Large intestine (tissue), 3 donors: Measurements from ENCODE around the gene ADGRV1. TPM values are rescaled to one million over a fixed set of nuclear protein-coding genes. Genes with fewer than 3 reads are reported as not detected.

Experiments
- DNase-seq, 2 donors: peaks; one replicate each; pipeline versions ENCODE4 v3.0.0 to v3.0.0-alpha.2; 2013
- H3K27ac ChIP-seq: one replicate; pipeline ENCODE4 v1.5.1; 2013; ENCODE audit warnings: low read length
- H3K27me3 ChIP-seq: 2 replicates; pipeline ENCODE4 v1.6.1; 2013; ENCODE audit warnings: low read length; ENCODE audit not compliant: control insufficient read depth, insufficient read depth
- H3K36me3 ChIP-seq: 2 replicates; pipeline ENCODE4 v1.6.1; 2013; ENCODE audit warnings: low read length; ENCODE audit not compliant: control insufficient read depth, insufficient read depth
- H3K4me1 ChIP-seq: one replicate; pipeline ENCODE4 v1.6.1; 2013; ENCODE audit warnings: low read length; ENCODE audit not compliant: control insufficient read depth, insufficient read depth
- H3K4me3 ChIP-seq: one replicate; pipeline ENCODE4 v1.5.1; 2013; ENCODE audit warnings: low read length
- H3K9me3 ChIP-seq: one replicate; pipeline ENCODE4 v1.6.1; 2013; ENCODE audit warnings: mild to moderate bottlenecking, low read depth, low read length, moderate library complexity; ENCODE audit not compliant: control insufficient read depth
- WGBS: methylation state at CpG from one replicate; pipeline ENCODE4 v1.1.5; 2013; ENCODE audit warnings: low lambda C conversion rate; ENCODE audit not compliant: insufficient coverage; 5-methylcytosine and 5-hydroxymethylcytosine counted together
- polyA plus RNA-seq: library from polyadenylated mRNA; unstranded; fragments of 120-200 nt; gene quantifications from one replicate; pipeline ENCODE4 v1.2.1, GENCODE V29; 2013

ADGRV1 gene
- polyA plus RNA-seq, 1 donor = 3.0 TPM

DNA sequence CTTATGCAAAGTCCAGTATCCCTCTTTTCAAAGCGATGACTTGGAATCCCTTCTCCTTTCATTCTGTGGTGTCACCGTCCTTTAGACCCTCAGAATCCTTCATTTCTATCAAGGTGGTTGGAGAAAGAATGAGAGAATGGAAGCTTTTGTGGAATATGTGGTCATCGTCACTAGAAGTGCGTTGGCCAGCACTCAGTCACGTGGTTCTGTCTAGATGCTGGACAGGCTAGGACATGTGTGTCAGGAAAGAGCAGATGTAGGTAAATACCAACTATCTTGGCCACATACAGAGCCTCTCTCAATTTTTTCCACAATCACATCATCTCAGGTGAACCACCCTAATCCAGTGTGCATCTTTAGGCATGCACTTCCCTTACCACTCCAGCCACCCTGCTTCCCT, 618.5 kb downstream of the ADGRV1 start:
- Histone ChIP-seq H3K4me1 (no peaks in the 10 kb centered on the region), H3K4me3 (no peak overlapping the region), H3K36me3 (no peaks in the 10 kb centered on the region), H3K9me3 (no peaks in the 10 kb centered on the region), H3K27ac (no peak overlapping the region), H3K27me3 (no peaks in the 10 kb centered on the region)
- no CpG with 5 or more reads among the region's 5 CpGs for WGBS
- no peak for DNase-seq

DNA sequence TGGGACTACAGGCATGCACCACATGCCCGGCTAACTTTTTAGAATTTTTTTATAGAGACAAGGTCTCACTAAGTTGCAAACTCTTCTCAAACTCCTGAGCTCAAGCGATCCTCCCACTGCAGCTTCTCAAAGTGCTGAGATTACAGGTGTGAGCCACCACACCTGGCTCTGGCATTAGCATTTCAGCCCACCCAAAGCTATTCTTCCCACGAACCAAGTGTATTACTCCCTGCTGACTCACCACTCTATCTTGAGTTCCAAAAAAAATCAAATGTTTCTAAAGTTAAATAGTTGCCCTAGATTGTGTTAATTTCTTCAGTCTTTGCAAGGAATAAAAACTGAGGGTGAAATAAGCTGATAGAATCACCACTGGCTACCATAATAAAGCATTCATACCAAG, 619.0 kb downstream of the ADGRV1 start:
- Histone ChIP-seq H3K4me1 (no peaks in the 10 kb centered on the region), H3K27me3 (no peaks in the 10 kb centered on the region), H3K9me3 (no peaks in the 10 kb centered on the region), H3K36me3 (no peaks in the 10 kb centered on the region), H3K27ac (no peak overlapping the region), H3K4me3 (no peak overlapping the region)
- DNase-seq = no peak
- WGBS = no CpG with 5 or more reads among the region's 3 CpGs

DNA sequence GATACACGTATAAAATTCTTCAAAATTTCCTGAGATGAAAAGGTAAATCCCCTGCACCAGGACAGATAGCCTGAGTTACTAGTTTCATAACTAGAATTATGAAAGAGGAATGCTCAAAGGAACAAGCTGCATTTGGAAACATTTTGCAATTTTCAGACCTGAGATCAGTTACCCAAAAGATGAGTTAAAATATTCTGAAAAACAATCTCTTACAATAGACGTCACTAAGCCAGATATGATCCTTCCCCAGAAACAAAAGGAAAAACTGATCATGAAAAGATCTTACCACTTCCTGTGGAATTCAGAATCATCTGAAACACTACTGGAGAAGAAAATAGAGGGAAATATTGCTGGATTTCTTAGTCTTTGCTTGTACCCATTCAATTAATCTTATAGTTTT, 619.9 kb downstream of the ADGRV1 start:
- no peak overlapping the region for H3K27ac ChIP-seq
- WGBS = 100% methylated on average over 1 of the region's 2 CpGs

DNA sequence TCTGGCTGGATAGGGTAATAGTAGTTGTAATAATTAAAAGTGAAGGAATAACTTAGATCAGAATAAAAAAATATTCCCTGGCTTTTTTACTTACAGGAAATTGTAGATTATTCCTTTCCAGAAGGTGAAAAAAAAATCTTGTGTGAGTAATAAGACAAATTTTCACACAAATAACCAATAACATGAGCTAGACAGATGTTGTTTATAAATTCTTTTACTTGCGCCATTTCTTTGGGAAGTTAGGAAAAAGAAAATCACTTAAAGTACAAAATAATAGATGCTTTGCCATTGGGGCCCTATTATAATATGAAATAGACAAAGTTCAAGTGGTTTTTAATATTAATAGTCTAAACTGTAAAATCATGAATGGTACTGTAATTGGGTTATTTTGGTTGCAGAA, 620.4 kb downstream of the ADGRV1 start:
- no peak overlapping the region for H3K27ac ChIP-seq
- H3K36me3 ChIP-seq = no peaks in the 10 kb centered on the region
- no peaks in the 10 kb centered on the region for H3K9me3 ChIP-seq
- H3K4me1 ChIP-seq = no peaks in the 10 kb centered on the region
- no peaks in the 10 kb centered on the region for H3K27me3 ChIP-seq
- no peak for DNase-seq
- WGBS = 89% methylated on average over 1 of the region's 1 CpG
- no peak overlapping the region for H3K4me3 ChIP-seq

More for the DNA sequence above, 619.9 kb downstream of the ADGRV1 start:
- Histone ChIP-seq H3K4me3 (no peak overlapping the region), H3K9me3 (no peaks in the 10 kb centered on the region), H3K36me3 (no peaks in the 10 kb centered on the region), H3K27me3 (no peaks in the 10 kb centered on the region), H3K4me1 (no peaks in the 10 kb centered on the region)
- no peak for DNase-seq

DNA sequence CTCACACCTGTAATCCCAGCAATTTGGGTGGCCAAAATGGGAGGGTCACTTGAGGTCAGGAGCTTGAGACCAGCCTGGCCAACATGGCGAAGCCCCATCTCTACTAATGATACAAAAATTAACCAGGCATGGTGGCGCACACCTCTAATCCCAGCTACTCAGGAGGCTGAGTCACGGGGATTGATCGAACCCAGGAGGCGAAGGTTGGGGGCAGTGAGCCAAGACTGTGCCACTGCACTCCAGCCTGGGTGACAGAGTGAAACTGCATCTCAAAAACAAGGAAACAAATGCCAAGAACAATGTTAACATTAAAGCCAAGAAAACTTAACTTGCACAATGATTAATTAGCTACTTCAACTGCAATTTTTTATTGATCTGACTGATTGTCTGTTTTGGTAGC, 621.9 kb downstream of the ADGRV1 start:
- no peaks in the 10 kb centered on the region for H3K9me3 ChIP-seq
- H3K4me3 ChIP-seq = no peak overlapping the region
- H3K36me3 ChIP-seq = no peaks in the 10 kb centered on the region
- H3K27ac ChIP-seq = no peak overlapping the region
- no peaks in the 10 kb centered on the region for H3K4me1 ChIP-seq
- no peaks in the 10 kb centered on the region for H3K27me3 ChIP-seq
- no peak for DNase-seq
- WGBS = no CpG with 5 or more reads among the region's 5 CpGs

DNA sequence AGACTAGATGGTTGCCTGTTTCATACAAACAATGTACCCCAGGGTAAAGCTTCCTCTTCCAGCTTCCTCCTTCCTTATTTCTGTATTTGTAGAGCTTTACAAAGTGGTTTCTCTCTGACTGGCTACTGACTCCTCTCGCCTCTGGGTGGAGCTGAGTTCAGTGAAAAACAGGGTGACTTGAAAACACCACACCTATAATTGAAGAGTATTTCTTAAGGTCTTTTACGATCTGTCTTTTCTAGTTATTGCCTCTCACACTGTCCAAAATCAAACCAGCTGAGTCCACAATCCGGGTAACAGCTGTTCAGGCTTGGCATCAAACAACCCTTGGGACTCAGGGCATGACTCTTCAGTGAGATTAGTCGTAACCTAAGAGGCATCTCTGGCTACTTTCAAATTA, 624.2 kb downstream of the ADGRV1 start:
- H3K4me3 ChIP-seq = no peak overlapping the region
- H3K36me3 ChIP-seq = no peaks in the 10 kb centered on the region
- no peaks in the 10 kb centered on the region for H3K9me3 ChIP-seq
- no CpG with 5 or more reads among the region's 4 CpGs for WGBS
- no peaks in the 10 kb centered on the region for H3K27me3 ChIP-seq
- H3K4me1 ChIP-seq = no peaks in the 10 kb centered on the region
- peak in 1 of 2 donors; percentile 38 for DNase-seq
- no peak overlapping the region for H3K27ac ChIP-seq

DNA sequence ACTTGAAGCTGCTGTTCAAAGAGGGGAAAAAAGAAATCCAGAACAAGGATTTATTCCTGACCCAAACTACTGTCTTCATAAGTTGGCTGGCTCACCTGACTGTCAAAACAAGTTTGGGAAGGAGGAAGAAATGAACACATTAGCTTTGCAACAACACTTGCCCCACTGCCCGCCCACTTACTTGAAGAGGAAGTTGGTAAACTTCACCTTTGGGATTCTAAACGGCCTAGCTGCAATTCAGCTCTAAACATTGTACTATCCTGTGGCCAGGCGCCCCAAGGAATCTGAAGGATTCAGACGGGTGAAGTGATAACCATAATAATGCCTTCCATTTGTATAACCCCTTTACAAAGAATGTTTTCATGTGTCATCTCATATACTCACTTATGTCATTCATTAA, 625.1 kb downstream of the ADGRV1 start:
- H3K4me1 ChIP-seq = no peaks in the 10 kb centered on the region
- no peaks in the 10 kb centered on the region for H3K9me3 ChIP-seq
- H3K27ac ChIP-seq = no peak overlapping the region
- no peaks in the 10 kb centered on the region for H3K27me3 ChIP-seq
- DNase-seq = no peak
- no peak overlapping the region for H3K4me3 ChIP-seq
- H3K36me3 ChIP-seq = no peaks in the 10 kb centered on the region
- no CpG with 5 or more reads among the region's 4 CpGs for WGBS

DNA sequence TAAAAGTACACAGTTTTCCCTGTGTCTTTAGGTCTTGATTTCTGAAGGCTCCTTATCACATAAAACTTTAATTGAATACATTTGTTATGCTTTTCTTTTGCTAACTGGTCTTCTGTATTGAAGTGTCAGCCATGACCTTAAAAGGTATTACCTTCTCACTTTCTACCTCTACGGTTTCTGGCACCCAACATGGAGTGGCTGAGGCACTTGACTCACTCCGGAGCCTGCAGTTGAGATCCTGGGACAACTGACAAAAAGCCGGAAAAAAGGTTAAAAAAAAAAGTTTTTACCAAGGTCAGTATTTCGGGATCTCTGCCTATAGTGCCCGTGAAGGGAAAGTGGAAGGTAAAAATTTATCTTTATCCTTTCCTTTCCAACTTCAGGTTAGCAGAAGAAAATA, 627.5 kb downstream of the ADGRV1 start:
- 100% methylated on average over 2 of the region's 5 CpGs for whole genome bisulfite sequencing
- Histone ChIP-seq H3K9me3 (no peaks in the 10 kb centered on the region), H3K4me3 (no peak overlapping the region), H3K27me3 (no peaks in the 10 kb centered on the region), H3K36me3 (no peaks in the 10 kb centered on the region), H3K4me1 (peaks cover 7% of the 10 kb centered on the region), H3K27ac (no peak overlapping the region)
- DNase-seq = no peak

DNA sequence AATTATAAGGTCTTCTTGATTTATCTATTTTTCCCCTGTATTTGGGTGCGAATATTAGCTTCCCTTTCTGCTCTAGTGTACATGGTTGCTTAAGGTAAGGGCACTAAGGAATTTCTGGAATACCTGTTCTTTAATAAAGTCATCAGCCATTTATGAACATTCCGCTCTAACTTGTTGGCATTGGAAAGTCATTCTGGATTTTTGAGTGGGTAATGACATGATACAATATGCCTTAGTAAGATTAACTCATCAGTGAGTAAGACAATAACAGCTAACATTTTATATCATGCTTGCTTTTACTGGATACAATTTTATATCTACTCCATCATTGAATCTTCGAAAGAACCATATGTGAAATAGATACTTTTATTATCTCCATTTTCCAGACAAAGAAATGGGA, 628.4 kb downstream of the ADGRV1 start:
- Histone ChIP-seq H3K36me3 (no peaks in the 10 kb centered on the region), H3K4me3 (no peak overlapping the region), H3K4me1 (peaks cover 7% of the 10 kb centered on the region), H3K27ac (no peak overlapping the region), H3K27me3 (no peaks in the 10 kb centered on the region), H3K9me3 (no peaks in the 10 kb centered on the region)
- DNase-seq = no peak
- WGBS = 86% methylated on average over 1 of the region's 3 CpGs

DNA sequence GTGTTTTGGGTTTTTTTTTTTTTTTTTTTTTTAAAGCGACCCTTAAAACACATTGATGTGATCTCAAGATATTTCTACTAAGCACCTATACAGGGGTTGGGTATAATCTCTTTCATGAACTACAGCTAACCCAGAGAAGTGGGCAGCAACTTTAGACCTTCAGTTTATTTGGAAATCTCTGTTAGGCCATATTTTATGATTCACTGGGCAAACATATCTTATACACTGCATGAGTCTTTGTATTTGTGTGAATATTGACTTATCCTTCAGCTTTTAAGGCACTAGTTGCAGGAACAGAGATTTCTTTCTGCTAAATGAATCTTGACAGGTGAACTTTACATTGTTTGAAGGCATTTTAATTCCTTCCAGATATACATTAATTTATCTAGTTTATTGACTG, 630.2 kb downstream of the ADGRV1 start:
- Histone ChIP-seq H3K36me3 (no peaks in the 10 kb centered on the region), H3K9me3 (no peaks in the 10 kb centered on the region), H3K4me1 (peaks cover 12% of the 10 kb centered on the region), H3K27me3 (no peaks in the 10 kb centered on the region), H3K27ac (no peak overlapping the region), H3K4me3 (no peak overlapping the region)
- no peak for DNase-seq
- WGBS = no CpG with 5 or more reads among the region's 1 CpG

DNA sequence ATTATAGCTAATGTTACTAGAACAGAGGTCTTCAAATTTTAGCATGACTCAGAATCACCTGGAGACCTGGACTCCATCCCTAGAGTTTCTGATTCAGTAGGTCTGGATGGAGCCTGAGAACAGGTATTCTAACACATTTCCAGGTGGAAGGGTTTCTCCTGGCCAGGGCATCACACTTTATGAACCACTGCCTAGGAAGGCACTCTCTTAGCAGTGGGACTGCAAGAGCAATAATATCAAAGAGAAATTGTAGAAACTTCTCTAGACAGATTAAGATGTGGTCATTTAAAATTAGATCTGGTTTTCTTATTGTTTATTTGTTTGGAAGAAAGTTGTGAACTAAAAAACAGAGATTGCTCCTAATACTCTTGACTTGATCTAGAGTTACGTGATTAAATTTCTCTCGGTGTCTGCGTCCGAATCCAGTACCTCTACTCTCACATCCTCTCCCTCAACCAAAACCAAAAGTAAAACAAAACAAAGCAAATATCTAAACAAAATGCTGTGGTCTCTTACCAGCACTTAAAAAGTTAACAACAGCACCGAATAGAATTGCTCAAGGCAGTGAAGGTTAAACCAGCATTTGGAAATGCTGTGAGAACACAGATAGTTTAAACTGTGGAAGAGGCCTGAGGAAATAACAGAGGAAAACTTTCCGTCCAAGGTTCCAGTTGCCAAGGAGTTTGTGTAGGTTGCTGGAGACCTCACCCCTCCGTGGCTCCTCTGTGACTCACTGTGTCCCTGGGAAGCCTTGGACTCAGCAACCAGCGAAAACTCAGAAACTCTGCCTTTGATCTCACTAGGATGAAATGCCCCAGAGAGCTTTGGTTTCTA, 631.1 kb downstream of the ADGRV1 start:
- Histone ChIP-seq H3K27me3 (no peaks in the 10 kb centered on the region), H3K9me3 (no peaks in the 10 kb centered on the region), H3K4me1 (peaks cover 21% of the 10 kb centered on the region), H3K4me3 (no peak overlapping the region), H3K36me3 (no peaks in the 10 kb centered on the region), H3K27ac (no peak overlapping the region)
- DNase-seq = peak; percentile 43 to 65
- WGBS = no CpG with 5 or more reads among the region's 8 CpGs
